HEK293 (cell line): ENCODE results near the gene COX11.

Source experiments
- CTCF ChIA-PET: fragments of 350-600 bp; formaldehyde crosslinking; extraction: SDS; loops from one replicate; lab custom pipeline; 2021; ENCODE audit warnings: antibody characterized with exemption; lab: Yijun Ruan, JAX
- POLR2A ChIA-PET: fragments of 300-600 bp; formaldehyde crosslinking; extraction: SDS; loops from one replicate; lab custom pipeline; 2020; ENCODE audit warnings: antibody characterized with exemption, inconsistent platforms; lab: Yijun Ruan, JAX
- H3K27ac ChIP-seq: fragments of 200-500 bp; sonication (Bioruptor generic); 2 replicates; pipeline ENCODE4 v1.5.1; 2014; ENCODE audit warnings: low read depth, low read length, control low read depth, inconsistent platforms; ENCODE audit errors: extremely low read depth
- H3K36me3 ChIP-seq, 2 experiments: fragments of 200-500 bp in 1 of 2; sonication (Bioruptor generic) in 1 of 2; 1 replicate in 1 of 2; 2 replicates in 1 of 2; pipeline ENCODE4 v1.5.1; 2014 to 2017; ENCODE audit warnings: inconsistent platforms in 2 of 2, low read length in 2 of 2; ENCODE audit not compliant: control insufficient read depth in 2 of 2, insufficient read depth in 1 of 2
- H3K4me1 ChIP-seq: fragments of 200-500 bp; sonication (Bioruptor generic); 2 replicates; pipeline ENCODE4 v1.5.1; 2014; ENCODE audit warnings: mild to moderate bottlenecking, low read length, inconsistent platforms; ENCODE audit not compliant: control insufficient read depth, insufficient read depth
- H3K4me3 ChIP-seq: 2 replicates; pipeline ENCODE4 v1.5.1; 2011; ENCODE audit warnings: low read depth, mild to moderate bottlenecking, control low read depth, low read length, moderate library complexity
- H3K9me3 ChIP-seq: fragments of 200-500 bp; sonication (Bioruptor generic); 2 replicates; pipeline ENCODE4 v1.5.1; 2014; ENCODE audit warnings: low read depth, low read length, inconsistent platforms; ENCODE audit not compliant: control insufficient read depth, insufficient read depth
- BCL11B ChIP-seq: fragments of 450-650 bp; formaldehyde crosslinking; IDR thresholded peaks from 2 replicates; pipeline ENCODE4 v1.5.1; 2016; ENCODE audit warnings: low read depth, missing biosample characterization, missing genetic modification characterization
- FEZF1 ChIP-seq: fragments of 450-650 bp; formaldehyde crosslinking; IDR thresholded peaks from 2 replicates; pipeline ENCODE4 v1.5.1; 2016; ENCODE audit warnings: missing biosample characterization, missing genetic modification characterization
- GLIS2 ChIP-seq: fragments of 450-650 bp; formaldehyde crosslinking; IDR thresholded peaks from 2 replicates; pipeline ENCODE4 v1.5.1; 2016; ENCODE audit warnings: missing biosample characterization, missing genetic modification characterization
- SP2 ChIP-seq: fragments of 450-650 bp; formaldehyde crosslinking; IDR thresholded peaks from 2 replicates; pipeline ENCODE4 v1.5.1; 2016; ENCODE audit warnings: missing biosample characterization, missing genetic modification characterization
- YY2 ChIP-seq: fragments of 450-650 bp; formaldehyde crosslinking; IDR thresholded peaks from 2 replicates; pipeline ENCODE4 v1.5.1; 2016; ENCODE audit warnings: missing biosample characterization, missing genetic modification characterization
- ZBTB10 ChIP-seq: fragments of 450-650 bp; formaldehyde crosslinking; IDR thresholded peaks from 2 replicates; pipeline ENCODE4 v1.5.1; 2016; ENCODE audit warnings: missing biosample characterization, missing genetic modification characterization
- ZBTB48 ChIP-seq: fragments of 450-650 bp; formaldehyde crosslinking; IDR thresholded peaks from 2 replicates; pipeline ENCODE4 v1.5.1; 2016; ENCODE audit warnings: missing biosample characterization, missing genetic modification characterization
- ZBTB7A ChIP-seq: fragments of 450-650 bp; formaldehyde crosslinking; IDR thresholded peaks from 2 replicates; pipeline ENCODE4 v1.5.1; 2016; ENCODE audit warnings: low read depth, missing biosample characterization, missing genetic modification characterization
- ZEB2 ChIP-seq: fragments of 450-650 bp; formaldehyde crosslinking; IDR thresholded peaks from 2 replicates; pipeline ENCODE4 v1.5.1; 2016; ENCODE audit warnings: missing biosample characterization, missing genetic modification characterization
- ZFP3 ChIP-seq: fragments of 450-650 bp; formaldehyde crosslinking; IDR thresholded peaks from 2 replicates; pipeline ENCODE4 v1.5.1; 2016; ENCODE audit warnings: low read depth, missing biosample characterization, missing genetic modification characterization
- ZNF132 ChIP-seq: fragments of 450-650 bp; formaldehyde crosslinking; IDR thresholded peaks from 2 replicates; pipeline ENCODE4 v1.5.1; 2017; ENCODE audit warnings: missing biosample characterization, missing genetic modification characterization, borderline replicate concordance
- ZNF140 ChIP-seq: fragments of 450-650 bp; formaldehyde crosslinking; IDR thresholded peaks from 2 replicates; pipeline ENCODE4 v1.5.1; 2016; ENCODE audit warnings: missing biosample characterization, missing genetic modification characterization
- ZNF155 ChIP-seq: fragments of 450-650 bp; formaldehyde crosslinking; IDR thresholded peaks from 2 replicates; pipeline ENCODE4 v1.5.1; 2016; ENCODE audit warnings: missing biosample characterization, missing genetic modification characterization
- ZNF169 ChIP-seq: fragments of 450-650 bp; formaldehyde crosslinking; IDR thresholded peaks from 2 replicates; pipeline ENCODE4 v1.5.1; 2016; ENCODE audit warnings: missing biosample characterization, missing genetic modification characterization
- ZNF311 ChIP-seq: fragments of 450-650 bp; formaldehyde crosslinking; IDR thresholded peaks from 2 replicates; pipeline ENCODE4 v1.5.1; 2017; ENCODE audit warnings: missing biosample characterization, missing genetic modification characterization, borderline replicate concordance
- ZNF354C ChIP-seq: fragments of 450-650 bp; formaldehyde crosslinking; IDR thresholded peaks from 2 replicates; pipeline ENCODE4 v1.5.1; 2016; ENCODE audit warnings: missing biosample characterization, missing genetic modification characterization, low read depth, borderline replicate concordance
- ZNF398 ChIP-seq: fragments of 450-650 bp; formaldehyde crosslinking; IDR thresholded peaks from 2 replicates; pipeline ENCODE4 v1.5.1; 2017; ENCODE audit warnings: missing biosample characterization, missing genetic modification characterization
- ZNF433 ChIP-seq: fragments of 450-650 bp; formaldehyde crosslinking; IDR thresholded peaks from 2 replicates; pipeline ENCODE4 v1.5.1; 2016; ENCODE audit warnings: missing biosample characterization, missing genetic modification characterization, low read depth
- ZNF530 ChIP-seq: fragments of 450-650 bp; formaldehyde crosslinking; IDR thresholded peaks from 2 replicates; pipeline ENCODE4 v1.5.1; 2016; ENCODE audit warnings: low read depth, missing biosample characterization, missing genetic modification characterization
- ZNF600 ChIP-seq: fragments of 450-650 bp; formaldehyde crosslinking; IDR thresholded peaks from 2 replicates; pipeline ENCODE4 v1.5.1; 2016; ENCODE audit warnings: missing biosample characterization, missing genetic modification characterization
- ZNF677 ChIP-seq: fragments of 450-650 bp; IDR thresholded peaks from 2 replicates; pipeline ENCODE4 v1.5.0; 2018; ENCODE audit warnings: missing biosample characterization, mild to moderate bottlenecking, missing genetic modification characterization, moderate library complexity
- ZNF707 ChIP-seq: fragments of 450-650 bp; formaldehyde crosslinking; IDR thresholded peaks from 2 replicates; pipeline ENCODE4 v1.5.1; 2016; ENCODE audit warnings: missing biosample characterization, missing genetic modification characterization
- TF ChIP-seq, protein P1 (sequence below): fragments of 450-650 bp; formaldehyde crosslinking; IDR thresholded peaks from 2 replicates; pipeline ENCODE4 v1.5.1; 2017; ENCODE audit warnings: missing biosample characterization, missing genetic modification characterization
- TF ChIP-seq, protein P2 (sequence below): fragments of 450-650 bp; IDR thresholded peaks from 2 replicates; pipeline ENCODE4 v1.5.1; 2018; ENCODE audit warnings: missing biosample characterization, mild to moderate bottlenecking, missing genetic modification characterization
- TF ChIP-seq, protein P3 (sequence below): fragments of 450-650 bp; formaldehyde crosslinking; optimal IDR thresholded peaks from 2 replicates; pipeline ENCODE3; 2016; ENCODE audit warnings: missing biosample characterization, mild to moderate bottlenecking, missing genetic modification characterization

Gene COX11

DNA sequence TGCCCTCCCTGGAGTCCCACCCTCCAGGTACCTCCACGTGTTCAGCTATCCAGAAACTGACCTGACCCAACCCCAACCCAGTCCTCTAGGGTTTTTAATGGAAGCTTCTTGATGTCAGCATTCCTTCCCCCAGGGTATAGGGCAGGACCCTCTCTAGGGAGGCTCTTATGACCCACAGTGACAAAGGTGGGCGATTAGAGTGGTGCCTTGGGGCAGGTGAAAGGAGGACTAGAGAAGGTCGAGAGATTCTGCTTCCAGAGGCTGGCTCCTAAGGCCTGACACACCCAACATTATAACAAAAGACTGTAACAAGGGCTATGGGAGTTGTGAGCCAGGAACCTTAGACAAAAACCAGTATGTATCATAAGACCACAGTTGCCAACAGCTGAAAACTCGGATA is 17.2 kb downstream of the COX11 start:
- Histone ChIP-seq H3K4me3 (no peak overlapping the region), H3K36me3 (peaks cover 24 to 89% of the 10 kb centered on the region in 2 experiments), H3K9me3 (no peaks in the 10 kb centered on the region), H3K27ac (no peak overlapping the region), H3K4me1 (no peaks in the 10 kb centered on the region)
- TF ChIP-seq, protein P1, sequence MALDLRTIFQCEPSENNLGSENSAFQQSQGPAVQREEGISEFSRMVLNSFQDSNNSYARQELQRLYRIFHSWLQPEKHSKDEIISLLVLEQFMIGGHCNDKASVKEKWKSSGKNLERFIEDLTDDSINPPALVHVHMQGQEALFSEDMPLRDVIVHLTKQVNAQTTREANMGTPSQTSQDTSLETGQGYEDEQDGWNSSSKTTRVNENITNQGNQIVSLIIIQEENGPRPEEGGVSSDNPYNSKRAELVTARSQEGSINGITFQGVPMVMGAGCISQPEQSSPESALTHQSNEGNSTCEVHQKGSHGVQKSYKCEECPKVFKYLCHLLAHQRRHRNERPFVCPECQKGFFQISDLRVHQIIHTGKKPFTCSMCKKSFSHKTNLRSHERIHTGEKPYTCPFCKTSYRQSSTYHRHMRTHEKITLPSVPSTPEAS (tag by site-specific recombination), result no peak
- TF ChIP-seq ZNF433 (no peak), ZNF677 (no peak), ZNF140 (tag by site-specific recombination) (no peak), FEZF1 (tag by site-specific recombination) (no peak), ZNF707 (tag by site-specific recombination) (no peak), ZBTB7A (no peak), SP2 (tag by site-specific recombination) (no peak)
- POLR2A ChIA-PET, result no interaction called here
- CTCF ChIA-PET, result interaction anchor here (1.1 kb wide), 1 partner anchor 48 kb away, joined by 3 read pairs; no protein-coding TSS in a partner anchor

GRCh38 chr17:54950116-54950515 is 18.3 kb downstream of the COX11 start:
- Histone ChIP-seq H3K4me1 (no peaks in the 10 kb centered on the region), H3K9me3 (no peaks in the 10 kb centered on the region), H3K4me3 (no peak overlapping the region), H3K27ac (no peak overlapping the region), H3K36me3 (peaks cover 21 to 83% of the 10 kb centered on the region in 2 experiments)
- POLR2A ChIA-PET, result no interaction called here
- CTCF ChIA-PET, result interaction anchor here (0.6 to 1.1 kb wide), 3 partner anchors 43 to 399 kb away, joined by 3 to 4 read pairs (median 3); no protein-coding TSS in a partner anchor
- no peak for TF ChIP-seq ZNF311
- TF ChIP-seq ZNF600 (tag by site-specific recombination), result no peak
- TF ChIP-seq ZNF169 (tag by site-specific recombination), result no peak
- TF ChIP-seq GLIS2 (tag by site-specific recombination), result no peak
- TF ChIP-seq ZNF132 (tag by site-specific recombination), result no peak
- TF ChIP-seq ZNF398 (tag by site-specific recombination), result no peak
- no peak for TF ChIP-seq YY2
- TF ChIP-seq BCL11B (tag by site-specific recombination), result no peak
- TF ChIP-seq, protein P2, sequence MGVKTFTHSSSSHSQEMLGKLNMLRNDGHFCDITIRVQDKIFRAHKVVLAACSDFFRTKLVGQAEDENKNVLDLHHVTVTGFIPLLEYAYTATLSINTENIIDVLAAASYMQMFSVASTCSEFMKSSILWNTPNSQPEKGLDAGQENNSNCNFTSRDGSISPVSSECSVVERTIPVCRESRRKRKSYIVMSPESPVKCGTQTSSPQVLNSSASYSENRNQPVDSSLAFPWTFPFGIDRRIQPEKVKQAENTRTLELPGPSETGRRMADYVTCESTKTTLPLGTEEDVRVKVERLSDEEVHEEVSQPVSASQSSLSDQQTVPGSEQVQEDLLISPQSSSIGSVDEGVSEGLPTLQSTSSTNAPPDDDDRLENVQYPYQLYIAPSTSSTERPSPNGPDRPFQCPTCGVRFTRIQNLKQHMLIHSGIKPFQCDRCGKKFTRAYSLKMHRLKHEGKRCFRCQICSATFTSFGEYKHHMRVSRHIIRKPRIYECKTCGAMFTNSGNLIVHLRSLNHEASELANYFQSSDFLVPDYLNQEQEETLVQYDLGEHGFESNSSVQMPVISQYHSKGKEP (tag by site-specific recombination), result no peak
- TF ChIP-seq ZBTB48 (tag by site-specific recombination), result no peak
- TF ChIP-seq ZFP3 (tag by site-specific recombination), result no peak
- TF ChIP-seq ZNF354C (tag by site-specific recombination), result no peak

GRCh38 chr17:54948380-54948779 is 20.1 kb downstream of the COX11 start:
- Histone ChIP-seq H3K27ac (no peak overlapping the region), H3K9me3 (no peaks in the 10 kb centered on the region), H3K4me3 (no peak overlapping the region), H3K4me1 (no peaks in the 10 kb centered on the region), H3K36me3 (peaks cover 21 to 66% of the 10 kb centered on the region in 2 experiments)
- ChIA-PET POLR2A (no interaction called here), CTCF (no interaction called here)
- TF ChIP-seq ZFP3 (tag by site-specific recombination), result no peak
- TF ChIP-seq FEZF1 (tag by site-specific recombination), result no peak
- TF ChIP-seq ZNF530 (tag by site-specific recombination), result no peak
- TF ChIP-seq ZEB2 (tag by site-specific recombination), result no peak
- TF ChIP-seq, protein P3, sequence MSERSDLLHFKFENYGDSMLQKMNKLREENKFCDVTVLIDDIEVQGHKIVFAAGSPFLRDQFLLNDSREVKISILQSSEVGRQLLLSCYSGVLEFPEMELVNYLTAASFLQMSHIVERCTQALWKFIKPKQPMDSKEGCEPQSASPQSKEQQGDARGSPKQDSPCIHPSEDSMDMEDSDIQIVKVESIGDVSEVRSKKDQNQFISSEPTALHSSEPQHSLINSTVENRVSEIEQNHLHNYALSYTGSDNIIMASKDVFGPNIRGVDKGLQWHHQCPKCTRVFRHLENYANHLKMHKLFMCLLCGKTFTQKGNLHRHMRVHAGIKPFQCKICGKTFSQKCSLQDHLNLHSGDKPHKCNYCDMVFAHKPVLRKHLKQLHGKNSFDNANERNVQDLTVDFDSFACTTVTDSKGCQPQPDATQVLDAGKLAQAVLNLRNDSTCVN, result no peak
- TF ChIP-seq ZBTB10 (tag by site-specific recombination), result no peak
- no peak for TF ChIP-seq ZNF155 (tag by site-specific recombination)
